ENCODE results near the gene MS4A4E. TPM values are rescaled to one million over a fixed set of nuclear protein-coding genes. Genes with fewer than 3 reads are reported as not detected.

The MS4A4E gene
- total RNA-seq, 1 experiment from 2014 or later = 0.42 TPM

DNA sequence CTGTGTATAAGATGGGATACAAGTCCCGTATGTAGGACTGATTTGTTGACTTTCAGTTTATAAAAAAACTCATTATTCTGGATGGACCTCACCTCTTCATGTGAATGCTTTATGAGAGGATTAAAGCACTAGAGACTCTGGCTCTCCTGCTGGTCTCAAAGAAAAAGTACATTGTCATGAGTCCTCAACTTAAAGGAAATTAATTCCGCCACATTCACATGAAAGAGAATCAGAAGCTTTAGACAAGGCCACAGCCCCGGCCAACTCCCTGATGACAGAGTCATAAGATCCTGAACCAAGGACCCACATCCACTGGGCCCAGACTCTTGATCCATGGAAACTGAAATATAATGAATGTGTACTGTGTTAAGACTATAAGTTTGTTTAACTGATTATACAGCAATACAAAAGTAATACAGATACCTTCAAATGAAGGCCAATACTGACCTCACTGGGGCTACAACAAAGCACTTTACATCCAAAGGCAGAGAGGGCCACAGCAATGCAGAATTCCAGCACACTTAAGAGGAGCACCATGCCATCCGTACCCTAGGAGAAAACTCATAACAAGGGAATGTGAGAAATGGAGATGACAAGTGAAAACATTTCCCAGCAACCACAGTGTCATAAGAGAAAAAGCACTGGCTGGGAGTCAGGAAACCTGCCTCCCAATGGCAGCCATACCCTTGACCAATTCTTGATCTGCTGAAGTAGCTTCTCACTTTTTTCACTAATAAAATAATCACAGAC lies 34.6 kb downstream of the MS4A4E start:
- H3K9me3 Mint-ChIP-seq = no peaks in the 10 kb centered on the region; a peak in 1 of 5 replicates
- H3K4me1 Mint-ChIP-seq = peaks cover 24 to 25% of the 10 kb centered on the region in 2 experiments

More for the DNA sequence above, 34.6 kb downstream of the MS4A4E start:
- Mint-ChIP-seq H3K4me3 (no peak overlapping the region), H3K36me3 (ENCODE audit: insufficient read depth in 1 of 3, low read depth in 3 of 3) (0 out of 7 replicates have a peak, but pooled peaks cover 0 to 3% (median 0%) of the 10 kb centered on the region in 3 experiments), H3K27ac (no peak overlapping the region), H3K27me3 (ENCODE audit: low read depth) (no peaks in the 10 kb centered on the region)
- H3K27ac ChIP-seq (ENCODE audit: insufficient read length, low read depth, low read length) = no peak overlapping the region
- no peak overlapping the region for H3K4me2 ChIP-seq (ENCODE audit: insufficient read depth, insufficient read length, low read length)
- H3K18ac ChIP-seq (ENCODE audit: insufficient read length, low read depth, low read length) = no peak overlapping the region
- H4K8ac ChIP-seq (replicated peaks; ENCODE audit: insufficient read length, low read depth, low read length) = no peak overlapping the region
- no peak overlapping the region for H3K23ac ChIP-seq (ENCODE audit: insufficient read length, low read depth, low read length)
- H4K5ac ChIP-seq (ENCODE audit: insufficient read length, low read depth, low read length) = no peak overlapping the region
- no CpG with 5 or more reads among the region's 4 CpGs for WGBS (ENCODE audit: extremely low coverage, insufficient read length, low lambda C conversion rate)
- H3K14ac ChIP-seq (ENCODE audit: insufficient read depth, low read length) = no peak overlapping the region
- H3K9me3 ChIP-seq (ENCODE audit: control insufficient read depth, low read depth, low read length) = no peaks in the 10 kb centered on the region
- no peaks in the 10 kb centered on the region for H3K27me3 ChIP-seq (ENCODE audit: insufficient read depth, low read length)
- H3K4ac ChIP-seq (ENCODE audit: low read depth, low read length) = no peak overlapping the region
- H2BK120ac ChIP-seq (ENCODE audit: low read depth, low read length, poor library complexity, severe bottlenecking) = no peak overlapping the region
- no peaks in the 10 kb centered on the region for H3K23me2 ChIP-seq (ENCODE audit: insufficient read length, low read depth, low read length, poor library complexity, severe bottlenecking)
- H3K9ac ChIP-seq (ENCODE audit: extremely low read depth, insufficient read length, low read length) = no peak overlapping the region
- no peak overlapping the region for H2BK15ac ChIP-seq (ENCODE audit: low read depth, low read length)
- H4K20me1 ChIP-seq (ENCODE audit: control insufficient read depth, insufficient read depth, insufficient read length) = no peaks in the 10 kb centered on the region
- no peak overlapping the region for H2BK5ac ChIP-seq (ENCODE audit: insufficient read length, low read length)
- no peak for DNase-seq
- no peak overlapping the region for H3K56ac ChIP-seq (ENCODE audit: insufficient read length, low read depth, low read length)
- TF ChIP-seq, protein P1, sequence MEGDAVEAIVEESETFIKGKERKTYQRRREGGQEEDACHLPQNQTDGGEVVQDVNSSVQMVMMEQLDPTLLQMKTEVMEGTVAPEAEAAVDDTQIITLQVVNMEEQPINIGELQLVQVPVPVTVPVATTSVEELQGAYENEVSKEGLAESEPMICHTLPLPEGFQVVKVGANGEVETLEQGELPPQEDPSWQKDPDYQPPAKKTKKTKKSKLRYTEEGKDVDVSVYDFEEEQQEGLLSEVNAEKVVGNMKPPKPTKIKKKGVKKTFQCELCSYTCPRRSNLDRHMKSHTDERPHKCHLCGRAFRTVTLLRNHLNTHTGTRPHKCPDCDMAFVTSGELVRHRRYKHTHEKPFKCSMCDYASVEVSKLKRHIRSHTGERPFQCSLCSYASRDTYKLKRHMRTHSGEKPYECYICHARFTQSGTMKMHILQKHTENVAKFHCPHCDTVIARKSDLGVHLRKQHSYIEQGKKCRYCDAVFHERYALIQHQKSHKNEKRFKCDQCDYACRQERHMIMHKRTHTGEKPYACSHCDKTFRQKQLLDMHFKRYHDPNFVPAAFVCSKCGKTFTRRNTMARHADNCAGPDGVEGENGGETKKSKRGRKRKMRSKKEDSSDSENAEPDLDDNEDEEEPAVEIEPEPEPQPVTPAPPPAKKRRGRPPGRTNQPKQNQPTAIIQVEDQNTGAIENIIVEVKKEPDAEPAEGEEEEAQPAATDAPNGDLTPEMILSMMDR (conservative IDR thresholded peaks at IDR 0.05) = no peak
- H2BK12ac ChIP-seq (ENCODE audit: insufficient read length, low read depth, low read length) = no peak overlapping the region
- no peaks in the 10 kb centered on the region for H3K79me2 ChIP-seq (ENCODE audit: insufficient read depth, low read length)
- H4K91ac ChIP-seq (ENCODE audit: insufficient read length, low read depth, low read length) = no peak overlapping the region
- no peaks in the 10 kb centered on the region for H3K4me1 ChIP-seq (ENCODE audit: insufficient read depth, low read length)
- no peak overlapping the region for H3T11ph ChIP-seq (ENCODE audit: low read length)
- H2BK20ac ChIP-seq (ENCODE audit: low read depth, low read length, poor library complexity, severe bottlenecking) = no peak overlapping the region
- H2AFZ ChIP-seq (ENCODE audit: low read length) = no peak overlapping the region
- no peaks in the 10 kb centered on the region for H3K79me1 ChIP-seq (ENCODE audit: insufficient read depth, low read depth, low read length, poor library complexity, severe bottlenecking)
- no peak overlapping the region for H2AK5ac ChIP-seq (ENCODE audit: insufficient read length, low read length)

All from H9 (cell line).